Caco-2 (cell line): ENCODE results near the gene CNTNAP5. TPM values are rescaled to one million over a fixed set of nuclear protein-coding genes. Genes with fewer than 3 reads are reported as not detected.
"Not testable (repeated sequence)": the region's sequence is repeated elsewhere in the genome, so short reads cannot be mapped to it uniquely, and the experiment has no call there.

ENCODE experiments used
- BruUV-seq: library from RNA; stranded (reverse); fragments of 400-500 nt; replicated peaks from 2 replicates; lab custom pipeline; 2021; lab: Mats Ljungman, UMichigan
- CTCF ChIA-PET: fragments of 300-600 bp; sonication (Branson Sonifier 250); formaldehyde crosslinking; loops from one replicate; lab custom pipeline; 2022; ENCODE audit warnings: antibody characterized with exemption; lab: Charles Lee
- POLR2A ChIA-PET: fragments of 300-600 bp; sonication (Branson Sonifier 250); formaldehyde crosslinking; loops from one replicate; lab custom pipeline; 2022; ENCODE audit warnings: antibody characterized with exemption; lab: Charles Lee
- DNase-seq, 2 experiments: peaks; one replicate each; pipeline versions ENCODE4 v3.0.0 to v3.0.0-alpha.2; 2020 to 2022
- H3K27me3 ChIP-seq: replicated peaks from 2 replicates; pipeline ENCODE4 v1.6.0; 2011; ENCODE audit warnings: low read length; ENCODE audit not compliant: control insufficient read depth, insufficient read depth
- H3K36me3 ChIP-seq: 2 replicates; pipeline ENCODE4 v1.5.1; 2011; ENCODE audit warnings: low read length; ENCODE audit not compliant: control insufficient read depth, insufficient read depth
- H3K4me1 ChIP-seq: fragments of 250-450 bp; sonication (Bioruptor Pico); 2 replicates; pipeline ENCODE4 v1.5.1; 2020; ENCODE audit warnings: mild to moderate bottlenecking
- H3K4me3 ChIP-seq: 2 replicates; pipeline ENCODE4 v1.5.1; 2011; ENCODE audit warnings: low read depth, mild to moderate bottlenecking, control low read depth, low read length
- H3K9me3 ChIP-seq: fragments of 250-450 bp; sonication (Bioruptor Pico); 2 replicates; pipeline ENCODE4 v1.5.1; 2020; ENCODE audit warnings: mild to moderate bottlenecking, moderate library complexity
- H3K27ac Mint-ChIP-seq: one replicate; pipeline ENCODE4 v1.8.0; 2022; ENCODE audit warnings: mixed read lengths; ENCODE audit not compliant: unreplicated experiment
- H3K27me3 Mint-ChIP-seq: one replicate; pipeline ENCODE4 v1.8.0; 2022; ENCODE audit warnings: mixed read lengths; ENCODE audit not compliant: insufficient read depth, unreplicated experiment
- H3K36me3 Mint-ChIP-seq: one replicate; pipeline ENCODE4 v1.8.0; 2022; ENCODE audit warnings: mild to moderate bottlenecking, mixed read lengths; ENCODE audit not compliant: insufficient read depth, unreplicated experiment
- H3K4me1 Mint-ChIP-seq: one replicate; pipeline ENCODE4 v1.8.0; 2022; ENCODE audit warnings: low read depth, mixed read lengths; ENCODE audit not compliant: unreplicated experiment
- H3K4me3 Mint-ChIP-seq: one replicate; pipeline ENCODE4 v1.8.0; 2022; ENCODE audit warnings: mild to moderate bottlenecking, moderate library complexity, mixed read lengths; ENCODE audit not compliant: unreplicated experiment
- H3K9me3 Mint-ChIP-seq: one replicate; pipeline ENCODE4 v1.8.0; 2022; ENCODE audit warnings: mixed read lengths; ENCODE audit not compliant: unreplicated experiment
- CTCF ChIP-seq, 2 experiments: fragments of 200-600 bp in 1 of 2; IDR thresholded peaks; 1 replicate in 1 of 2; 2 replicates in 1 of 2; pipeline versions ENCODE4 v1.5.1 to v1.8.0; 2011 to 2022; ENCODE audit warnings: antibody characterized with exemption in 1 of 2, control low read depth in 1 of 2, inconsistent platforms in 1 of 2, low read depth in 1 of 2, low read length in 1 of 2, mild to moderate bottlenecking in 1 of 2, moderate library complexity in 1 of 2; ENCODE audit not compliant: insufficient read depth in 1 of 2, severe bottlenecking in 1 of 2, unreplicated experiment in 1 of 2
- intact Hi-C: fragments of 100-400 bp; cut with micrococcal nuclease; formaldehyde crosslinking; loops from one replicate; pipeline ENCODE4 v1.10.0; 2022; ENCODE audit not compliant: unreplicated experiment
- total RNA-seq: library from RNA; stranded (reverse); gene quantifications from 2 replicates; pipeline ENCODE4 v1.2.3, GENCODE V29; 2022

The CNTNAP5 gene
- total RNA-seq, 1 experiment from 2014 or later = 0.14 TPM

GRCh38 chr2:124402274-124402673 is 377.2 kb downstream of the CNTNAP5 start:
- H3K4me3 ChIP-seq = no peak overlapping the region
- H3K36me3 ChIP-seq = no peaks in the 10 kb centered on the region
- Mint-ChIP-seq H3K9me3 (no peaks in the 10 kb centered on the region), H3K4me3 (no peak overlapping the region), H3K36me3 (no peaks in the 10 kb centered on the region), H3K27me3 (peaks cover 25% of the 10 kb centered on the region), H3K27ac (no peak overlapping the region), H3K4me1 (no peaks in the 10 kb centered on the region)
- ChIA-PET POLR2A (no interaction called here), CTCF (no interaction called here)
- no peak for TF ChIP-seq CTCF (IDR thresholded peaks at IDR 0.05; ENCODE audit: insufficient read depth in 1 of 2, low read depth in 1 of 2, low read length in 1 of 2, severe bottlenecking in 1 of 2, unreplicated experiment in 1 of 2)
- no peaks in the 10 kb centered on the region for H3K9me3 ChIP-seq
- H3K4me1 ChIP-seq = no peaks in the 10 kb centered on the region
- H3K27me3 ChIP-seq = no peaks in the 10 kb centered on the region
- BruUV-seq = no TSS peak
- no peak for DNase-seq
- intact Hi-C loops = no loop called here

- H3K4me1 ChIP-seq, BruUV-seq, H3K4me3 ChIP-seq, H3K9me3 ChIP-seq, H3K27me3 ChIP-seq, H3K36me3 ChIP-seq, CTCF ChIA-PET, intact Hi-C loops, H3K27ac Mint-ChIP-seq, POLR2A ChIA-PET, H3K36me3 Mint-ChIP-seq, H3K4me1 Mint-ChIP-seq, H3K9me3 Mint-ChIP-seq, DNase-seq: not testable (repeated sequence)
- Mint-ChIP-seq H3K27me3 (peaks cover 10% of the 10 kb centered on the region), H3K4me3 (peak overlapping the region; percentile 57)
Observed at GRCh38 chr2:124407836-124408534, 382.9 kb downstream of the CNTNAP5 start.

DNA sequence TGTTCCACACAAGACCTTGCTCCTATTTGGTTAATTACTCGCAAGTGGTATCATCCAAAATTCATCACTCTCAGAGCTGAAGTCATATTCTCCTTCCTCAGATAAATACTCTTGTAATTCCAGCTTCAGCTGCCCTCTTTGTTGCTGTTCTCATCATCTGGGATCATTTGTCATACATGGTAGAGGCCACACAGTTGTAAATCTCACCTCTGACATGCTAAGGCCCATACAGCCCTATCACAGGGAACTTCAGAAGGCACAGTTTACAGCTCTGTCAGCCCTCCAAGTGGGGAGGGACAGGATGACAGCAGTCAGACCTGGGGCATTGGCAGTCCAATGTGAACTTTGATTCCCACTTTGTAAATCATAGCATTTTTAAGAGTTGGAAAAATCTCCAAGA is 399.0 kb downstream of the CNTNAP5 start:
- Histone ChIP-seq H3K9me3 (no peaks in the 10 kb centered on the region), H3K4me3 (no peak overlapping the region), H3K36me3 (no peaks in the 10 kb centered on the region), H3K4me1 (no peaks in the 10 kb centered on the region), H3K27me3 (no peaks in the 10 kb centered on the region)
- ChIA-PET CTCF (no interaction called here), POLR2A (no interaction called here)
- BruUV-seq = no TSS peak
- TF ChIP-seq CTCF (IDR thresholded peaks at IDR 0.05; ENCODE audit: insufficient read depth in 1 of 2, low read depth in 1 of 2, low read length in 1 of 2, severe bottlenecking in 1 of 2, unreplicated experiment in 1 of 2) = no peak
- Mint-ChIP-seq H3K27ac (no peak overlapping the region), H3K4me3 (no peak overlapping the region), H3K27me3 (peaks cover 13% of the 10 kb centered on the region), H3K9me3 (no peaks in the 10 kb centered on the region), H3K4me1 (no peaks in the 10 kb centered on the region), H3K36me3 (no peaks in the 10 kb centered on the region)
- DNase-seq = no peak
- intact Hi-C loops = no loop called here
